Measurements from ENCODE around the gene CELF5.

DNA sequence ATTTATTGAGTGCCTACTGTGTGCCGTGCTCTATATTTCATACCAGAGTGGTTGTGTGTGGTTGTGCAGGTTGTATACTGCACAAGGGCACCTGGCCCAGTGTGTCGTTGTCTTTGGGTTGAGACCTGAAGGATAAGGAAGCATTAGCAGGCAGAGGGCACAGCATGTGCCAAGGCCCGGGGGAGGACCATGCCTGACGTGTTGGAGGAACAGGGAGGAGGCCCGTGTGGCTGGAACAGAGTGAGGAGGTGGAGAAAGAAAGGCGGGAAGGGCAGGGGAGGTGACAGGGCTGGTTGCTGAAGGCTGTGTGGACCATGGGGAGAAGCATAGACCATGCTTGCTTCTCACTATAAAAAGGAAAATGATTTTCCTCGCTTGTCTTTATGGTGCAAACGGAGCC is 26.8 kb downstream of the CELF5 start:
- TF ChIP-seq, protein P1, sequence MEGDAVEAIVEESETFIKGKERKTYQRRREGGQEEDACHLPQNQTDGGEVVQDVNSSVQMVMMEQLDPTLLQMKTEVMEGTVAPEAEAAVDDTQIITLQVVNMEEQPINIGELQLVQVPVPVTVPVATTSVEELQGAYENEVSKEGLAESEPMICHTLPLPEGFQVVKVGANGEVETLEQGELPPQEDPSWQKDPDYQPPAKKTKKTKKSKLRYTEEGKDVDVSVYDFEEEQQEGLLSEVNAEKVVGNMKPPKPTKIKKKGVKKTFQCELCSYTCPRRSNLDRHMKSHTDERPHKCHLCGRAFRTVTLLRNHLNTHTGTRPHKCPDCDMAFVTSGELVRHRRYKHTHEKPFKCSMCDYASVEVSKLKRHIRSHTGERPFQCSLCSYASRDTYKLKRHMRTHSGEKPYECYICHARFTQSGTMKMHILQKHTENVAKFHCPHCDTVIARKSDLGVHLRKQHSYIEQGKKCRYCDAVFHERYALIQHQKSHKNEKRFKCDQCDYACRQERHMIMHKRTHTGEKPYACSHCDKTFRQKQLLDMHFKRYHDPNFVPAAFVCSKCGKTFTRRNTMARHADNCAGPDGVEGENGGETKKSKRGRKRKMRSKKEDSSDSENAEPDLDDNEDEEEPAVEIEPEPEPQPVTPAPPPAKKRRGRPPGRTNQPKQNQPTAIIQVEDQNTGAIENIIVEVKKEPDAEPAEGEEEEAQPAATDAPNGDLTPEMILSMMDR (conservative IDR thresholded peaks at IDR 0.05; ENCODE audit: low read depth in 2 of 2) = no peak
- TF ChIP-seq EZH2 (IDR thresholded peaks at IDR 0.05; ENCODE audit: low read depth, unreplicated experiment) (no peak), POLR2AphosphoS5 (IDR thresholded peaks at IDR 0.05; ENCODE audit: low read depth) (no peak), EZH2phosphoT487 (IDR thresholded peaks at IDR 0.05; ENCODE audit: unreplicated experiment) (no peak), JUNB (IDR thresholded peaks at IDR 0.05; ENCODE audit: unreplicated experiment) (no peak), NANOG (IDR thresholded peaks at IDR 0.05; ENCODE audit: borderline replicate concordance) (no peak), STAT1 (IDR thresholded peaks at IDR 0.05; ENCODE audit: unreplicated experiment) (no peak), CREB1 (CRISPR knock-in tag; IDR thresholded peaks at IDR 0.05; ENCODE audit: low read depth) (no peak)
- TF ChIP-seq, protein P2, sequence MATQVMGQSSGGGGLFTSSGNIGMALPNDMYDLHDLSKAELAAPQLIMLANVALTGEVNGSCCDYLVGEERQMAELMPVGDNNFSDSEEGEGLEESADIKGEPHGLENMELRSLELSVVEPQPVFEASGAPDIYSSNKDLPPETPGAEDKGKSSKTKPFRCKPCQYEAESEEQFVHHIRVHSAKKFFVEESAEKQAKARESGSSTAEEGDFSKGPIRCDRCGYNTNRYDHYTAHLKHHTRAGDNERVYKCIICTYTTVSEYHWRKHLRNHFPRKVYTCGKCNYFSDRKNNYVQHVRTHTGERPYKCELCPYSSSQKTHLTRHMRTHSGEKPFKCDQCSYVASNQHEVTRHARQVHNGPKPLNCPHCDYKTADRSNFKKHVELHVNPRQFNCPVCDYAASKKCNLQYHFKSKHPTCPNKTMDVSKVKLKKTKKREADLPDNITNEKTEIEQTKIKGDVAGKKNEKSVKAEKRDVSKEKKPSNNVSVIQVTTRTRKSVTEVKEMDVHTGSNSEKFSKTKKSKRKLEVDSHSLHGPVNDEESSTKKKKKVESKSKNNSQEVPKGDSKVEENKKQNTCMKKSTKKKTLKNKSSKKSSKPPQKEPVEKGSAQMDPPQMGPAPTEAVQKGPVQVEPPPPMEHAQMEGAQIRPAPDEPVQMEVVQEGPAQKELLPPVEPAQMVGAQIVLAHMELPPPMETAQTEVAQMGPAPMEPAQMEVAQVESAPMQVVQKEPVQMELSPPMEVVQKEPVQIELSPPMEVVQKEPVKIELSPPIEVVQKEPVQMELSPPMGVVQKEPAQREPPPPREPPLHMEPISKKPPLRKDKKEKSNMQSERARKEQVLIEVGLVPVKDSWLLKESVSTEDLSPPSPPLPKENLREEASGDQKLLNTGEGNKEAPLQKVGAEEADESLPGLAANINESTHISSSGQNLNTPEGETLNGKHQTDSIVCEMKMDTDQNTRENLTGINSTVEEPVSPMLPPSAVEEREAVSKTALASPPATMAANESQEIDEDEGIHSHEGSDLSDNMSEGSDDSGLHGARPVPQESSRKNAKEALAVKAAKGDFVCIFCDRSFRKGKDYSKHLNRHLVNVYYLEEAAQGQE (IDR thresholded peaks at IDR 0.05; ENCODE audit: unreplicated experiment) = no peak
- TF ChIP-seq, protein P3, sequence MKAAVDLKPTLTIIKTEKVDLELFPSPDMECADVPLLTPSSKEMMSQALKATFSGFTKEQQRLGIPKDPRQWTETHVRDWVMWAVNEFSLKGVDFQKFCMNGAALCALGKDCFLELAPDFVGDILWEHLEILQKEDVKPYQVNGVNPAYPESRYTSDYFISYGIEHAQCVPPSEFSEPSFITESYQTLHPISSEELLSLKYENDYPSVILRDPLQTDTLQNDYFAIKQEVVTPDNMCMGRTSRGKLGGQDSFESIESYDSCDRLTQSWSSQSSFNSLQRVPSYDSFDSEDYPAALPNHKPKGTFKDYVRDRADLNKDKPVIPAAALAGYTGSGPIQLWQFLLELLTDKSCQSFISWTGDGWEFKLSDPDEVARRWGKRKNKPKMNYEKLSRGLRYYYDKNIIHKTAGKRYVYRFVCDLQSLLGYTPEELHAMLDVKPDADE (IDR thresholded peaks at IDR 0.05) = no peak

All from GM23338 (cell line).